HG03378 (cell line): ENCODE data around the gene LRIG1.

Experiments used
- ATAC-seq: cut with Tn5 transposase; IDR thresholded peaks from one replicate; pipeline ENCODE4 v1.9.1; 2021; ENCODE audit warnings: mild to moderate bottlenecking, moderate library complexity; ENCODE audit not compliant: unreplicated experiment

LRIG1 gene

GRCh38 chr3:66406163-66406562 is 94.7 kb downstream of the LRIG1 start:
- no peak for ATAC-seq

- ATAC-seq, result no peak
These were observed 95.1 kb downstream of the LRIG1 start for GRCh38 chr3:66405701-66406091.

GRCh38 chr3:66404903-66405700 is 95.7 kb downstream of the LRIG1 start:
- no peak for ATAC-seq

- ATAC-seq, result no peak
These were observed 96.6 kb downstream of the LRIG1 start for GRCh38 chr3:66404197-66404596.

GRCh38 chr3:66403323-66403990 is 97.4 kb downstream of the LRIG1 start:
- no peak for ATAC-seq

- no peak for ATAC-seq
These were observed 98.1 kb downstream of the LRIG1 start for GRCh38 chr3:66402596-66403290.

- ATAC-seq, result no peak
These were observed 98.9 kb downstream of the LRIG1 start for GRCh38 chr3:66401675-66402491.

GRCh38 chr3:66401157-66401550 is 99.7 kb downstream of the LRIG1 start:
- ATAC-seq, result no peak

- no peak for ATAC-seq
These were observed 100.2 kb downstream of the LRIG1 start for GRCh38 chr3:66400411-66401156.

- no peak for ATAC-seq
These were observed 101.1 kb downstream of the LRIG1 start for GRCh38 chr3:66399529-66400232.

GRCh38 chr3:66398228-66399025 is 102.4 kb downstream of the LRIG1 start:
- no peak for ATAC-seq

- no peak for ATAC-seq
These were observed 103.1 kb downstream of the LRIG1 start for GRCh38 chr3:66397745-66398144.

GRCh38 chr3:66396888-66397287 is 103.9 kb downstream of the LRIG1 start:
- ATAC-seq, result no peak

- ATAC-seq, result no peak
These were observed 104.6 kb downstream of the LRIG1 start for GRCh38 chr3:66396161-66396760.

- no peak for ATAC-seq
These were observed 105.2 kb downstream of the LRIG1 start for GRCh38 chr3:66395635-66396034.

GRCh38 chr3:66394753-66395249 is 106.0 kb downstream of the LRIG1 start:
- no peak for ATAC-seq

GRCh38 chr3:66394019-66394752 is 106.6 kb downstream of the LRIG1 start:
- ATAC-seq, result peak; percentile 86
